Retina (tissue), 1 donor: ENCODE measurements around the gene COMMD1.

ENCODE experiments used
- DNase-seq: peaks from one replicate; pipeline ENCODE4 v3.0.0-alpha.2; 2016

The COMMD1 gene

DNA sequence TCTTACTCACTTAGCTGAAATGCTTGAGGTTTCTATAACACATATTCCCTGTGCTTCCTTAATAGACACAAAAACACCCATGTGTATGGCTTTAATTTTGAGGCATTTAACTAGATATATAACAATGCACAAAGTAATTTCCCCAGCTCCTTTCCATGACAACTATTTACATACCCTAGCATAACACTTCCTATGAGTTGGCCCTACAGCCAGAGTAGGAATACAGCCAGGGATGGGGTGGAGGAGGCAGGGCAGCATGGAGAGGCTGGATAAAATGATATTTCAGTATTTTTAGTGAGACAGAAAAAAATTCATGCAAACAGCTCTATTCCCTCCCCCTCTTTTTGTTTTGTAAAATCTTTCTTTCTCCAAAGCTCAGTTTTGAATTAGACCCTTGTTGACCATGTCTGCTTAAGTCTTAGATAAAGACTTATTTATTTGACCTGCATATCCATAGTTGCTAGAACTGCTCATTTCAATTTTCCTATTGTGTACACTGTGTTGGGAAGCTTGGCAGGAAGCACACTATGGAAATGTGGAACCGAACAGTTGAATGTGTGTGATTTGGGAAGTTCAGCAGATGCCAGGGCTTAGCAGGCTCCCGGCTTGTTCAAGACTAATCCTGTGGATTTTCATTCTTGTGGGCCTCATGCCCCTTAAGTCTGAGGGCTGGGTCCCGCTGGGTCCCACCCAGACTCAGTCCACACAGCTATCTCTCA is 279.2 kb downstream of the COMMD1 start:
- DNase-seq: no peak
